ENCODE data around the gene CREBBP. TPM values are rescaled to one million over a fixed set of nuclear protein-coding genes. Genes with fewer than 3 reads are reported as not detected.

CREBBP gene
- total RNA-seq, 2 donors from 2014 or later = 65.0 to 103 TPM

DNA sequence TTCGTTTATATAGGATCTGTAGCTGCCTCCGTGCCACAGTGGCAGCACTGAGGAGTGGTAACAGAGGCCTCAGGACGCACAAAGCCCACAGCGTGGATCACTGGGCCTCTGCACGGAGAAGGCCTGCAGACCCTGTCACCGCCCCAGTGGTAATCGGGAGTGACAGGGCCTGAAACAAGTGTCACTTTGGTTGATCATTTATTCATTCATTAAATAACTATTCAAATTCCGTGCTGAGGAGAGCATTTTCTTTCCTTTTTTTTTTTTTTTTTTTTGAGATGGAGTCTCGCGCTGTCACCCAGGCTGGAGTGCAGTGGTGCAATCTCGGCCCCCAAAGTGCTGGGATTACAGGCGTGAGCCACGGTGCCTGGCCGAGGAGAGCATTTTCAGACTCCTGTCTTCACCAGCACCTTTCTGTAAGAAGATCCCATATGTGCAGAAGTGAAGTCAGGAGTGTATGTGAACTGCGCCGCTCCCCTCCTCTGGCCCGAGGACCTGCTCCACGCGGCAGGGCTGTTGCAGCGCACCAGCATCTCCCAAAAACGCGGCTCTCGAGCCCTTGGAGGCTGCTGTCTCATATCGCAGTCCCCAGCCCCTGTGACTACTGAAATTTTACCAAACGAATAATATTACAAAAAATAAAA lies 118.3 kb downstream of the CREBBP start:
- TF ChIP-seq CTCF (IDR thresholded peaks at IDR 0.05) = no peak
- Histone ChIP-seq H3K27ac (no peak overlapping the region), H3K36me3 (peaks cover 40% of the 10 kb centered on the region), H3K9me3 (no peaks in the 10 kb centered on the region), H3K4me3 (no peak overlapping the region), H3K4me1 (ENCODE audit: control insufficient read depth in 1 of 2, low read depth in 2 of 2) (no peaks in the 10 kb centered on the region), H3K27me3 (replicated peaks; ENCODE audit: insufficient read depth) (no peaks in the 10 kb centered on the region)
- no peak for DNase-seq (ENCODE audit: low spot score)
- no peak for ATAC-seq (ENCODE audit: insufficient number of reproducible peaks, low FRiP score, low read depth)

DNA sequence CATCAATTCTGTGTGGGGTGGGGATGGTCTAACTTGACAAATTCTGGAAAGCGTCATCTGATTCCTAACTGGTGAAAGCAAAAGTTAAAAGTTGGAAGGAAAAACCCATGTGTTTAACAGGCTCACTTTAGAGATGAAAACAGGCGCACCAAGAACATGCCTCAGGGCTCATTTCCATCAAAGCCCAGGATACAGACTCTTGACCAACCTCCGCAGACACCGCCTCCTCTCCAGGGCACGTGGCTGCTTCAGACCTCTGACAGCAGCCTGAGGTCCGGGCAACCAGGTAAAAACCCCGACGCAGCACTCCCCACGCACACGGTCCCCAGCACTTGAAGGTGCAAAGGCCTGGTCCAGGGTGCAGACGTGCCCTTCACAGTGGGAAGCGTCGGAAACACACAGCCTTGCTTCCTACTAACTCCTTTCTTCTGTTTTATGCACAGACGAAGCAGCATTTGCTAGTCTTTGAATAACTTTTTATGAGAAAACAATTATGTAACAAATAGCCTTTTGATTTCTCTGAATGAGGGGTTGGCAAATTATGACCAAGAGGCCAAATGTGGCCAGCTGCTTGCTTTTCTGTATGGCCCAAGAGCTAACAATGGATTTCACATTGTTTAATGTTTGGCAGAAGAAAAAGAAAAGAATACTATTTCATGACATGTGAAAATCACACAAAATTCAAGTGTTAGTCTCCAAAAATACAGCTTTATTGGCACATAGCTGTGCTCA lies 119.0 kb downstream of the CREBBP start:
- no peaks in the 10 kb centered on the region for H3K9me3 ChIP-seq
- no peaks in the 10 kb centered on the region for H3K27me3 ChIP-seq (replicated peaks; ENCODE audit: insufficient read depth)
- peaks cover 40% of the 10 kb centered on the region for H3K36me3 ChIP-seq
- no peak overlapping the region for H3K4me3 ChIP-seq
- no peaks in the 10 kb centered on the region for H3K4me1 ChIP-seq (ENCODE audit: control insufficient read depth in 1 of 2, low read depth in 2 of 2)
- DNase-seq (ENCODE audit: low spot score) (no peak), ATAC-seq (ENCODE audit: insufficient number of reproducible peaks, low FRiP score, low read depth) (no peak)
- no peak overlapping the region for H3K27ac ChIP-seq
- TF ChIP-seq CTCF (IDR thresholded peaks at IDR 0.05) = no peak

DNA sequence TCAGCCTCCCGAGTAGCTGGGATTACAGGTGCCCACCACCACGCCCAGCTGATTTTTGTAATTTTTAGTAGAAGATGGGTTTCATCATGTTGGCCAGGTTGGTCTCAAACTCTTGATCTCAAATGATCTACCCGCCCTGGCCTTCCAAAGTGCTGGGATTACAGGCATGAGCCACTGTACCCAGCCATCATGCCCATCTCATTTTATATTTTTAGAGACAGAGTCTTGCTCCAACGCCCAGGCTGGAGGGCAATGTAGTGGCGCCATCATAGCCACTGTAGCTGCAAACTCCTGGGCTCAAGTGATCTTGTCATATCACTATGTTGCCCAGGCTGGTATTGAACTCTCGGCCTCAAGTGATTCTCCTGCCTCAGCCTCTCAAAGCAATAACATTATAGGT lies 120.0 kb downstream of the CREBBP start:
- no peaks in the 10 kb centered on the region for H3K9me3 ChIP-seq
- no peak for DNase-seq (ENCODE audit: low spot score)
- H3K4me3 ChIP-seq = no peak overlapping the region
- no peak for TF ChIP-seq CTCF (IDR thresholded peaks at IDR 0.05)
- H3K36me3 ChIP-seq = peaks cover 31% of the 10 kb centered on the region
- H3K27me3 ChIP-seq (replicated peaks; ENCODE audit: insufficient read depth) = no peaks in the 10 kb centered on the region
- H3K4me1 ChIP-seq (ENCODE audit: control insufficient read depth in 1 of 2, low read depth in 2 of 2) = peaks cover 0 to 2% of the 10 kb centered on the region in 2 donors
- no peak for ATAC-seq (ENCODE audit: insufficient number of reproducible peaks, low FRiP score, low read depth)
- H3K27ac ChIP-seq = no peak overlapping the region

GRCh38 chr16:3759736-3760135 lies 120.8 kb downstream of the CREBBP start:
- H3K9me3 ChIP-seq = no peaks in the 10 kb centered on the region
- peaks cover 5 to 8% of the 10 kb centered on the region in 2 donors for H3K4me1 ChIP-seq (ENCODE audit: control insufficient read depth in 1 of 2, low read depth in 2 of 2)
- H3K36me3 ChIP-seq = peaks cover 31% of the 10 kb centered on the region
- no peak overlapping the region for H3K4me3 ChIP-seq
- H3K27ac ChIP-seq = no peak overlapping the region
- H3K27me3 ChIP-seq (replicated peaks; ENCODE audit: insufficient read depth) = no peaks in the 10 kb centered on the region
- DNase-seq (ENCODE audit: low spot score) = no peak
- no peak for ATAC-seq (ENCODE audit: insufficient number of reproducible peaks, low FRiP score, low read depth)
- no peak for TF ChIP-seq CTCF (IDR thresholded peaks at IDR 0.05)

- Histone ChIP-seq H3K9me3 (no peaks in the 10 kb centered on the region), H3K4me1 (ENCODE audit: control insufficient read depth in 1 of 2, low read depth in 2 of 2) (peaks cover 8 to 19% of the 10 kb centered on the region in 2 donors), H3K27ac (no peak overlapping the region), H3K36me3 (peaks cover 16% of the 10 kb centered on the region), H3K4me3 (no peak overlapping the region), H3K27me3 (replicated peaks; ENCODE audit: insufficient read depth) (no peaks in the 10 kb centered on the region)
- ATAC-seq (ENCODE audit: insufficient number of reproducible peaks, low FRiP score, low read depth) (no peak), DNase-seq (ENCODE audit: low spot score) (no peak)
- TF ChIP-seq CTCF (IDR thresholded peaks at IDR 0.05) = no peak
These were observed 124.4 kb downstream of the CREBBP start for GRCh38 chr16:3756113-3756512.

All from thoracic aorta (tissue), 2 donors.